Sigmoid colon (tissue), 4 donors: ENCODE measurements around the gene ATP6AP1.
"Not testable (repeated sequence)": the region's sequence is repeated elsewhere in the genome, so short reads cannot be mapped to it uniquely, and the experiment has no call there.

ENCODE experiments used
- CTCF ChIP-seq, 4 experiments: fragments of 450-650 bp in 3 of 4; fragments of 200-600 bp in 1 of 4; IDR thresholded peaks; one replicate each; pipeline ENCODE4 v1.5.1; 2016 to 2019; ENCODE audit warnings: antibody characterized with exemption in 4 of 4, mild to moderate bottlenecking in 3 of 4, moderate library complexity in 2 of 4
- EP300 ChIP-seq, 4 donors: sonication (generic); formaldehyde crosslinking; IDR thresholded peaks; one replicate each; pipeline ENCODE4 v1.6.1; 2017; ENCODE audit warnings: antibody characterized with exemption in 4 of 4
- POLR2A ChIP-seq, 2 donors: fragments of 450-650 bp; IDR thresholded peaks; one replicate each; pipeline ENCODE4 v1.6.1; 2016; ENCODE audit warnings: antibody characterized with exemption in 2 of 2, mild to moderate bottlenecking in 2 of 2, moderate library complexity in 2 of 2

- not testable (repeated sequence) for TF ChIP-seq CTCF, POLR2A, EP300 (IDR thresholded peaks at IDR 0.05)
Measured at GRCh38 chrX:154388094-154388493, 40.4 kb upstream of the ATP6AP1 start.
